SK-N-MC (cell line): ENCODE measurements around the gene DCUN1D2.

Source experiments
- EZH2 ChIP-seq: fragments of 200-600 bp; sonication (generic); IDR thresholded peaks from one replicate; pipeline ENCODE4 v1.6.1; 2017; ENCODE audit warnings: antibody characterized with exemption
- FOXP2 ChIP-seq: optimal IDR thresholded peaks from 2 replicates; pipeline ENCODE3; 2011; ENCODE audit warnings: mild to moderate bottlenecking, moderate library complexity; ENCODE audit not compliant: insufficient read depth; ENCODE audit errors: extremely low read length, control extremely low read depth
- POLR2AphosphoS5 ChIP-seq: IDR thresholded peaks from 2 replicates; pipeline ENCODE4 v1.6.1; 2012; ENCODE audit warnings: mild to moderate bottlenecking, low read depth, low read length, borderline replicate concordance

GRCh38 chr13:113475280-113475679 lies 15.2 kb downstream of the DCUN1D2 start:
- TF ChIP-seq EZH2 = no peak
- no peak for TF ChIP-seq POLR2AphosphoS5
- no peak for TF ChIP-seq FOXP2
